ENCODE measurements around the gene METTL8.

Gene METTL8, protein sequence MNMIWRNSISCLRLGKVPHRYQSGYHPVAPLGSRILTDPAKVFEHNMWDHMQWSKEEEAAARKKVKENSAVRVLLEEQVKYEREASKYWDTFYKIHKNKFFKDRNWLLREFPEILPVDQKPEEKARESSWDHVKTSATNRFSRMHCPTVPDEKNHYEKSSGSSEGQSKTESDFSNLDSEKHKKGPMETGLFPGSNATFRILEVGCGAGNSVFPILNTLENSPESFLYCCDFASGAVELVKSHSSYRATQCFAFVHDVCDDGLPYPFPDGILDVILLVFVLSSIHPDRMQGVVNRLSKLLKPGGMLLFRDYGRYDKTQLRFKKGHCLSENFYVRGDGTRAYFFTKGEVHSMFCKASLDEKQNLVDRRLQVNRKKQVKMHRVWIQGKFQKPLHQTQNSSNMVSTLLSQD

DNA sequence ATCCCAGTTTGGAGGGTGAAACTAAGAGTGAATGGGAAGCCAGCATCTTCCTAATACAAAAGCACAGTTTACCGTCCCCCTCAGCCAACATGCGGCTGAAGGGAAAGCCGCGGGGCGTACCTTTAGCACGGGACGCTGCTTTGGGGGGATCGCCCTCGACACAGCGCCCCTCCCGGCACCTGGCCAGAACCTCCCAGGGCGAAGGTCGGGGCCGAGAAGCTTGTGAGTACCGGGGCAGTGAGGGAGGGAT lies at the start of gene METTL8:
Gene METTL8 (minus strand): TSS at position 228 of the 250 bp plus-strand sequence. CDS start 41,805 bp downstream, outside the sequence.
- DNase-seq (ENCODE audit: low read depth): no peak

DNA sequence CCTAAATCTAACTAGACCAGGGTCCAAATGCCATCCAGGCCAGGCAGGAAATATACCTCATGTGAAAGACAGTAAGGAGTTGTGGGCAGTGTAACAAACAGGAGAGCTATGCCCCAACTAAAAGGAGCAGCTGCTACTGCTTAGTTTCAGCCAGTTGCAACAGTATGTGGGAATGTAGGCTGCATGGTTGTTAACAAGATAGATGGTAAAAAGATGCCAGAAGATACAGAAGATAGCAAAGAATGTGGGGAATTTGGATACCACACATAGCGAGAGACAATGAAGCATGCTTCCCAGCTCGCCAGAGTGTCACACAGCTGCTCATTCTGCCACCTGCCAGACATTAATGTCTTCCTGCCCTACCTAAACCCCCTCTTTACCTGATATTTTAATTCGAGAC lies 49.1 kb upstream of the METTL8 start:
- no peak for DNase-seq (ENCODE audit: low read depth)

DNA sequence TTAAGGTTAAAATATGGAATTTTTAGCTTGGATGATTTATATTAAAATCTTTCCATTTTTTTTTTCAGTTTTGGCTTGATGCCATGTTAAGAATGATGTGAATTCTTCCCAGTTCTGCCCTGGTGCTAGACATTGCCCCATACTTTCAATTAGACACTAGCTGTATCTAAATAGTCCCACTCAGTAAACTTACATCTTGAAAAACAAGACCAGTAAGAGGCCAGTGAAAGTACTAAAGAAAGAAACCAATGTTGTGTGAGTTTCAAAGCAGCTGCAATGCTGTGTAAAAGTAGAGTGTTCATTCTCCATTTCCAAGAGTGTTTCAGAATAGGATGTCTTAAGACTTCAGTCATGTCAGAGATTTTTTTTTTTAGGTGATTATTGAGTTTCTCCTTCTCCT lies 48.5 kb upstream of the METTL8 start:
- DNase-seq (ENCODE audit: low read depth): no peak

DNA sequence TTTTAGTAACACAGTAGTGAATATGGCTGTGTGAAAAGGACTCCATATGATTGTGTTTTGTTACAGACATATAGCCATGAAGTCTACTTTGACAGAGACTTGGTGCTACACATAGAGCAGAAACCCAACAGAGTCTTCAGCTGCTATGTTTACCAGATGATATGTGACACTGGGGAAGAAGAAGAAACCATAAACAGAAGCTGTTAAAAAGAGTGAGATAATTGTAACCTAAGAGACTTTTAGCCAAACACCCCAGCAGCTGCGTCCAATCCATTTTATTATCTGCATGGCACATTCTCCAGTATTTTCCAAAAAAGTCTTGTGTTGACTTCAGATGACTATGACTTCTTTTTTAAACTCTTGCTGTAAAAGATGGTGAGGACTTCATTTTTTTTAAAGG lies 47.1 kb upstream of the METTL8 start:
- DNase-seq (ENCODE audit: low read depth): no peak

DNA sequence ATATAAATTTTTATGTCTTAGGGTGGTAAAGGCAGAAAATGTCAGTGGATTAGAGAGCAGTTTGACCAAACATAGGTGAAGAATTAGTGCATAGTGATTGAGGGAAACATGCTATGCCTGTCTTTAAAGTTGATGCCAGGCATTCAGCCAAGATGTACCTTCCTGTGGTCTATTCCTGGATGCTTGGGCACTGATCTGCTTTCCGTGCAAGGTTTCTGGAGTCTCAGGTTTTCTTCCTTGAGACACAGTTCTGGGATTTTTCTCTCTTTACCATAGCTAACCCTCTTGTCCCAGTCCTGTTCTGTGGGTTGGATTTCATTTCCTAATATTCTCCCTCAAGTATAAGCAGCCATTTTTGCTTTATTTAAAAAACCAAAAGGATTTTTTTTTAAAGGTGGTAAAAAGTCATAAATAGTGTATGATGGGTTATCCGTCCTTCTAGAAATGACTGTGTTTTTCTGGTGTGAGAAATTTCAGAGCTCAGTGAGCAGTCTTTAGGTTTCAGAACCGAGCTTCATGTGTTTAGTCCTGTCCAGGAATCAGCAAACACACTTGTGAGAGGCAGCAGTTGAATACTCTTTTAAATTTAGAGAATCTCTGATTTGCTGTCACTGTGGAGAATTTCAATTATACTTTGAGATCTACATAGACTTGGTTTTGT lies 45.5 kb upstream of the METTL8 start:
- no peak for DNase-seq (ENCODE audit: low read depth)

DNA sequence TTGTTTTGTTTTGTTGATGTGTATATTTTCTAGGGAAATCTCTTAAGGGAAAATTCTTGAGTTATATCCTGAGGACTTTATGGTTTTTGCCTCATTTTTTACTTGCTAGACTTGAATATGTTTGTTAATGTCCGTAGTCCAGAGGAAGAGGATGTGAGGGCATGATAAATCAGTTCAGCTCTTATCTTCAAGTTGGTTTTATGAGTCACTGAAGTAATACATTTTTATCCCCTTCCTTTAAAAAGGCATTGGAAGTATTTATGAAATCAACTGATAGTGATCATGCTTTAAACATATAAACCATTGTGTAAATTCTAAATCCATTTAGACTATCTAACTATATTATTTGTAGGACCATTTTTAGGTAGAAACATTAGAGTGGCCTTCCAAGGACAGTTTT lies 44.6 kb upstream of the METTL8 start:
- DNase-seq (ENCODE audit: low read depth): no peak

DNA sequence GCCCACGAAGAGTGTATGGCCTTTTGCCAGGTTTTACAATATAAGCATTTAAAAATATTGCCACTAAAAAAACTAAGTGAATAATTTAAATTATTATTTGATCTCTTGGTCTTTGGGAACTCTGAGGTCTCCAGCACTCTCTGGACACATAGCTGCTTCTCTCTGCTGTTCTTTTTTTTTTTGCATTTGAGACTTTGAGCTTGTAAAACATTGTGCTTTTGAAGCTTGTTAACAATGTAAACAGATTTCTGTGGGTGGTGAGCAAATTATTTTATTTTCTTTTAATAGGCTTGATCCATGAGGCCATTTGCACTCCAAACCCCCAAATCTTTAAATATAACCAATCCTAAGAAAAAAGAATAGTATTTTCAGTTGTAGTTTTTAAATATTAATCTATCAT lies 42.2 kb upstream of the METTL8 start:
- no peak for DNase-seq (ENCODE audit: low read depth)

DNA sequence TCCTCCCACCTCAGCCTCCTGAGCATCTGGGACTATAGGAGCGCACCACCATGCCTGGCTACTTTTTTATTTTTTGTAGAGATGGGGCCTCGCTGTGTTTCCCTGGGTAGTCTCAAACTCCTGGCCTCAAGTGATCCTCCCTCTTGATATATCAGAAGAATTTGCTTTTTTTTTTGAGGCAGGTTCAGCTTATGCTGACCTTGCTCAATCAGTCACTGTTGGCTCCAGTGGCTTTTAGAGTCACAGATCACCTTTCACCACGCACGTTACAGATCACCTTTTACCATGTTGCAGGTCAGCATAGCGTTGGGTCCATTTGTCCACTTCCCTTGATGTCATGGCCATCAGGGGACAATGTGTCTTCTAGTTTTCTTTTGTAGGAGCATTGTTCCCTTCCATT lies 36.3 kb upstream of the METTL8 start:
- no peak for DNase-seq (ENCODE audit: low read depth)

DNA sequence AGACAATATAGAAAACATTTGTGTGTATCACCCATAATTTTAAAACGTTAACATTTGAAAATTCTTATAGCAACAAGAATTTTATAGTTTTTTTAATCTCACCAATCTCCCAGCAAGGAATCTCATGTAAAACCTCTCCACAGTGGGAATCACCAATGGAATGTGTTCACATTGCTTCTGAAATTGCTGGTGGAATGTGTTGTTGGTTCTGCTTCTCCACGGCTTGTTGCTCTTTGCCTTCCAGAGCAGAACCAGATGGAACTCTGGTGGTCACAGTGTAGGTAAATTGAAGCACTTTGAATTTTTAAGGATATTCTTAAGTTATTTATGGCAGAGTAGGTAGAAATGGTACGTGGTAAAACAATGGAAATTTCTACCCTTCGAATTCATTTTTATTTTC lies 35.4 kb upstream of the METTL8 start:
- no peak for DNase-seq (ENCODE audit: low read depth)

DNA sequence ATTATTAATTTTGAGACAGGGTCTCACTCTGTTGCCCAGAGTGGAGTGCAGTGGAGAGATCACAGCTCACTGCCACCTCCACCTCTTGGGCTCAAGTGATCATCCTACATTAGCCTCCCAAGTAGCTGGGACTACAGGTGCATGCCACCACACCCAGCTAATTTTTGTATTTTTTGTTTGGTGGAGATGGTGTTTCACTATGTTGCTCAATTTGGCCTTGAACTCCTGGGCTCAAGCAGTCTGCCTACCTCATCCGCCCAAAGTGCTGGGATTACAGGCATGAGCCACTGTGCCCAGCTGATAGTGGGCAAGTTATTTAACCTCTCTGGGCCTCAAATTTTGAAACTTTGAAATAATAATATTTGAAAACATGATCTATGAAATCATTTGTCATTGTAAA lies 26.7 kb upstream of the METTL8 start:
- DNase-seq (ENCODE audit: low read depth): no peak

DNA sequence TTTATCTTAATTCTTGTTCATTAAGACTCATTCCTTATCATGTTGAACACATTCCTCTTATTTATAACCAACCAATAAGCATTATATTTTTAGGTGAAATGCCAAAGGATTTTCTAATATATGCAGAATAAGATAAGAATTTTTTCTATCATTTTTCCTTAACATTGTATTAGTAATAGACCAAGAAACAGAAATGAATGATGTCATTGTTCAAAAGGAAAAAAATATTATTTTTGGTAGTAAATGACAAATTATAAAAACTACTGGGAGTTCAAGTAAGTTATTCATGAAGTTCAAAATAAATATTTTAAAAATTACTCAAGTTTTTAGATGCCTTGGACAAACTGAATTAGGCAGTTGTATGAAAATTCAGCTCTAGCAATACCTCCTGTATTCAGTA lies 25.7 kb upstream of the METTL8 start:
- no peak for DNase-seq (ENCODE audit: low read depth)

DNA sequence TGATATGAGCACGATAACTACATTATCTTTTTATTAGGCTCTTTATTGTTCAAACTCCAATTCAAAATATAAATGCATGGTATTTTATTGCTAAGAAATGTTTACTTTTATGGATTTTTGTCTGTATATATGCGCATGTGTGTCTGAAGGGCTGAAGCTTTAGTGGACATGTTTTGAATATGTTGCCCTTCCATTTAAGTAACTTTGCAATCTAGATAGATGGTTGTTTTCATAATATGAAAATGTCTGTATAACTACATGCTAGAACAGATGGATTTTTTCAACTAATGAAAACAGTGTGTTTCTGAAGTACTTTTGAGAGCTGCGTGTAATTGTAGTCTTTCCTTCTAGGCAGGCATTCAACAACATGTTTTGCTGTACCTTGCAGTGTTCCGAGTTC lies 19.0 kb upstream of the METTL8 start:
- no peak for DNase-seq (ENCODE audit: low read depth)

DNA sequence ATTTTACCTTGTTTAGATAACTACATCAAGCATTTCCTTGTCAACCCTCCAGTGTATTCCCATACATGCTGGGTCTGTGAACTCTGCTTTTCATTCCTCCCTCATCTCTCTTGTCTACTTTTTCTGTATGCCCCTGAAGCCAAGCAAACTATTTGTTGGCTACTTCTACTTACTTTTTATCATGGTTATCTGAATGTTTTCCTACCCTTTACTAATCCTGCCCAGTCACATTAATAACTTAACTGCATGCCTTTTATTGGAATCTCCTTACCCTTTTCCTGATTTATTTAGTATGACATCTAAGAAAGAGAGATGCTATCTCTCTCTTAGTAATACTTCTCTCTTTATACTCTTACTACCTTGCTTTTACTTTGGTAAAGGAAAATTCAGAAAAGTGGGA lies 17.3 kb upstream of the METTL8 start:
- DNase-seq (ENCODE audit: low read depth): no peak

DNA sequence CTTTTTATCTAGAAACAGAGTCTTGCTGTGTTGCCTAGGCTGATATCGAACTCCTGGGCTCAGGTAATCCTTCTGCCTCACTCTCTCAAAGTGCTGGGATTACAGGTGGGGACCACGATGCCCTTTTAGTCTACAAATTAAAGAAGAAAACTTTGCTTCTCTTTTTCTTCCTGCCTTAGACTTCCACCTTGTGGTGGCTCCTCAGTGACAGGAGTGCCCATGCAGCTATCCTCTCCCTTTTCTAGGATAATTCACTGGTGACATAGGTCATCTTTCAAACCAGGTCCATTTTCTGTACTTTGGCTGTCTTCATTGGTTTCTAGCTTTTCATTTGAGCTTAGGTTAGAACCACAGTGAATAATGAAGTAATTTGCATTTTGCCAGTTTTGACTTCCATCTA lies 13.9 kb upstream of the METTL8 start:
- DNase-seq (ENCODE audit: low read depth): no peak

DNA sequence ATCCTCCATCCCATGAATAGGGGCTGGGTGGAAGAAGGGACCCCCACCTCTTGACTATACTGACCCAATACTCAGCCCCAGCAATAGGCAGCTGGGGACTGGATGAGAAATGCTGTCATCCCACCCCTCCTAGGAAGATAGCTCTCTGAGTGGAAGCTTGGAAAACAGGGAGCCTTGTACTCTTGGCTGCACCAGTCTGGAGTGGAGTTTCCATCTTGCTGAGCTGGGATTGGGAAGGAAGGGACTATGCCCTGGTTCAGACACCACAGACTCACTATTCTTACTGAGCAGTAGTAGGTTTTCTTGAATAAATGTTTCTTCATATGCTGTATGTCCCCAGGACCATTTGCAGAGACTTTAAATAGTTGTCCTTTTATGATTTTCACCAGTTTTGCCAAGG lies 7.7 kb upstream of the METTL8 start:
- no peak for DNase-seq (ENCODE audit: low read depth)

DNA sequence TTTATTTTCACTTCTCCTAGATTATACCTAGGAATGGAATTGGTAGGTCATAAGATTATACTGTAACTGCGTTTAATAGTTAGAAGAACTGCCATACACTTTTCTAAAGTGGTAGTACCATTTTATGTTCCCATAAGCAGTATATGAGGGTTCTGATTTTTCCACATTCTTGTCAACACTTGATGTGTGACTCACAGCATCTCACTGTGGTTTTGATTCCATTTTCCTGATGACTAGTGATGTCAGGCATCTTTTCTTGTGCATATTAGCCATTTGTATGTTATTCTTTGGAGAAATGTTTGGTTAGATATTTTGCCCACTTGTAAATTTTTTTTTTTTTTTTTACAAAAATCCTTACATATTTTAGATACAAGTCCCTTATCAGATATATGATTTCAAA lies 2.5 kb upstream of the METTL8 start:
- DNase-seq (ENCODE audit: low read depth): no peak

DNA sequence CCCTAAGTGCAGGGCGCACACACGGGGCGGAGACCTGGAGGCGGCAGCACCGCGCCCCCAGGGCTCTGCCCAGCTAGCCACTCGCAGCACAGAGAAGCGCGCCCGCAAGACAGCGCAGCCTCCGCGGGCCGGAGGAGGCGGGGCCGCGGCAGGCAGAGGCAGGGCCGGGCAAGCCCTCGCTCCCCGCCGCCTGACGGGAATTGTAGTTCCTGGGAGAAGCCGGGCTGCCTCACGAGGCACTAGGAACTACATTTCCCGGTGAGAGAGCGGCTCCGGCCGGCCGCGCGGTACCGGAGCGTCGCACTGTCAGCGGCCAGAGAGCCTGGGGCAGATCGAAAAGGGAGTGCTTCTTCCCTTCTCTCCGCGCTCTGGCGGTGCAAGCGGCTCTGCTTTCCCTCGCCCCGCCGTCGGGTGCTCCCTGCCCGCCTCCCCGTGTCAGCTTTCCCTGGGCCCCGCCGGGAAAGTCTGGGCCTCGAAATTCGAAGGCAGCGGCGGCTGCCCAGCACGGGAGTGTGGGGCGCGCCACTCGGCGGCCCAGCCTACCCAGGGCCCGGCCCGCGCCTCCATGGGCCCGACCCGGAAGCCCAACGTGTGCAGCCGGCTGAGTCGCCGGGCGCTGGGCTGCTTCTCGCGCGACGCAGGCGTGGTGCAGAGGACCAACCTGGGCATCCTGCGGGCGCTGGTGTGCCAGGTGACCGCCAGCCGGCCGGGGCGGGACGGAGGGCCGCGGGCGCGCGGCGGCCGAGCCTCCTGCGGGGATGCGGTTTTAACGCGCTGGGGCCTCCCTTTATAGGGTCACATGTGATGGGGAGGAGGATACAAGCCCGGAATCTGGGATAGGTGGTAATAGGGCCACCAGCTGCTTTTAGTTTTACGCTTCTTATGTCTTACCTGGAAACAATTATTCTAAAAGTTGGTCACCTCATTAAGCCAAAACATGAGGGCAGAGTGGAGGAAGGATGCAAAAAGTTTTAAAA lies 511 bp upstream of the METTL8 start, which contains the start of gene DCAF17:
Gene DCAF17 (plus strand): TSS at position 214 of the 977 bp plus-strand sequence. CDS start 352 bp downstream, at position 566.
- peak; percentile 92 for DNase-seq (ENCODE audit: low read depth)

DNA sequence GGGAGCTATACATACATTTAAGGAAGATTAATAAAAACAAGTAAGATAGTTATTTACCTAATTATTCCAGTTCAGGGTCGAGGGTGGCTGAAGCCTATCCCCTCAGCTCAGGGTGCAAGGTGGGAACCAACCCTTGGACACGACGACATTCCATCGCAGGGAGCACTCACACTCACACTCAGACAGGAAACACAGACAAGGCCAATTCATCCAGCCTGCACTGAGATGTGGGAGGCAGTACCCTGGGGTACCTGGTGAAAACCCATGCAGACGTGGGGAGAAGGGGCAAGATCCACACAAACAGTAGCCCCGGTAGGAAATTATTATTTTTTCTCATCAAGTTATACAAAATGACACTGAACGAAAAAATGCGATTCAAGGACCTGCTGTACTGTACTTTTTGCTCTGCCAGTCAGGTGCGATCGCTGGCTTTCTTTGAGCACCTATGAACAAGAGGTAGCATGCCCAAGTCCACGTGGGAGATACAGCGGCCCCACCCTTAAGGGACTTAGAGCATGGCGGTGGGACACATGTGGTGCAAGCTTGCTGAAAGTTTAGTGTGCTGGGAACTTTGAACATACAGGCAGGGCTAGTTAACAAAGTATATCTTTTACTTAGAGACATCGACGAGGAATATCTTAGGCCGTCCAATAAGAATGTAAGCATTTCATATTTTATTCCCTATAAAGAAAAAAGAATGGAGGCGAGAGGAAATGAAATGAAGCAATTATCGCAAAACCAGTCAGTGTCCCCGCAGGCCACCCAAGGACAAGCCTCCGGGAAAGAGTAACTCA lies 624 bp downstream of the METTL8 start:
- DNase-seq (ENCODE audit: low read depth): peak; percentile 24

DNA sequence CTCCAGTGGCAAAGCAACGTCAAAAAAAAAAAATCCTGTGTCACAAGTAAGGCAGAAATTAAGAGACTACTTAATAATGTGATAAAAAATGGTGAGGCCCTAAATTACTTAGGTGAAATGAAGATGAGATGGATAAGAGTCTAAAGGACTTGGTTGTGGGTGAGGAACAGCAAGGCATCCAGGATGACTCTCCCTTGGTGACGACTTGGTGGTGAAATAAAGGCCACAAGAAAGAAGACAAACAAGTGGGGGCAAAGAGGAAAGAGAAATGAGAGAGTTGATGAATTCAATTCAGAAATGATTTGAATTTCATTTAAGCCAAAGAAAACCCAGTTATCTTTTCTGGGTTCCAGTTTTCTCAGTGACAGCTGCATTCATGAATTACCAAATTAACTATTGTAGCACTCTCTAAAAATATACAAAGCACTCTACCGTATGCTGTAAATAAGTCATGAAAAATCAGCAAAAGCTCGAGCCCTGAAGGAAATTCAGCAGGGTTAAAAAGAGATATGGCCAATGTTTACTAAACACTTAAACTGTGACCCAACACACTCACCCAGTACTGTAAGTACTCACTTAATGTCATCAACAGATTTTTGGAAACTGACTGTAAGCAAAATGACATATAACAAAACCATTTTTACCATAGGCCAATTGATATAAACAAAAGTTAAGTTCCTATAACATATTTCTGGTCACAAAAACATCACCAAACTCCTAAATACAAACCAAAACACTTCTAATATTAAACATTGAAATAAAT lies 1.4 kb downstream of the METTL8 start:
- no peak for DNase-seq (ENCODE audit: low read depth)

DNA sequence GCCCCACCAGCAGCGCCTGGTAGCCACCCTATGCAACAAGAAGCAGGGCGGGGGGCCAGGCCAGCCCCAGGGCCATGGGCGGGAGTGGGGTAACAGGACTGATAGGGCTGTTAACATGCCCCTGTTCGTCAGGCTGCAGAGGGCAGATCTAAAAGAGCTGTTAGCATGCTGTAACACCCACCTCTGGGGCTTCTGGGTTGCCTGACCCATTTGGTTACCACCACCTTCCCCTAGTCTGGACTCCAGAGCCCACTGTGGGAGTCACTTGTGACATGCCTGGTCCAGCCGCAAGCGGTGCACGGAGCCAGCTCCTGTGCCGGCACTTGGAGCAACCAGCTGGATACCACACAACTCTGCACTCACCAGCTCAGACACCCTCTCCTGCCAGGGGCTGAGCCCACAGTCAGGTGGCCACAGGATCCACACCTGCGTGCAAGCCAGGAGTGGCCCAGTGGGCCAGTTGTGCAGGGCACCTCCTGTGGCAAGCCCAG lies 2.1 kb downstream of the METTL8 start:
- DNase-seq (ENCODE audit: low read depth): no peak

Measured in stimulated activated CD8-positive, alpha-beta memory T cell treated with anti-CD3 and anti-CD28 coated beads, Interleukin-4, amount 100 ng/mL, for 24 hours (primary cell).